HG02870 (cell line): ENCODE measurements around the gene USP6.
"Not testable (repeated sequence)": the region's sequence is repeated elsewhere in the genome, so short reads cannot be mapped to it uniquely, and the experiment has no call there.

Experiments used
- ATAC-seq: cut with Tn5 transposase; IDR thresholded peaks from one replicate; pipeline ENCODE4 v1.9.1; 2021; ENCODE audit warnings: mild to moderate bottlenecking, moderate library complexity; ENCODE audit not compliant: unreplicated experiment

Gene USP6

DNA sequence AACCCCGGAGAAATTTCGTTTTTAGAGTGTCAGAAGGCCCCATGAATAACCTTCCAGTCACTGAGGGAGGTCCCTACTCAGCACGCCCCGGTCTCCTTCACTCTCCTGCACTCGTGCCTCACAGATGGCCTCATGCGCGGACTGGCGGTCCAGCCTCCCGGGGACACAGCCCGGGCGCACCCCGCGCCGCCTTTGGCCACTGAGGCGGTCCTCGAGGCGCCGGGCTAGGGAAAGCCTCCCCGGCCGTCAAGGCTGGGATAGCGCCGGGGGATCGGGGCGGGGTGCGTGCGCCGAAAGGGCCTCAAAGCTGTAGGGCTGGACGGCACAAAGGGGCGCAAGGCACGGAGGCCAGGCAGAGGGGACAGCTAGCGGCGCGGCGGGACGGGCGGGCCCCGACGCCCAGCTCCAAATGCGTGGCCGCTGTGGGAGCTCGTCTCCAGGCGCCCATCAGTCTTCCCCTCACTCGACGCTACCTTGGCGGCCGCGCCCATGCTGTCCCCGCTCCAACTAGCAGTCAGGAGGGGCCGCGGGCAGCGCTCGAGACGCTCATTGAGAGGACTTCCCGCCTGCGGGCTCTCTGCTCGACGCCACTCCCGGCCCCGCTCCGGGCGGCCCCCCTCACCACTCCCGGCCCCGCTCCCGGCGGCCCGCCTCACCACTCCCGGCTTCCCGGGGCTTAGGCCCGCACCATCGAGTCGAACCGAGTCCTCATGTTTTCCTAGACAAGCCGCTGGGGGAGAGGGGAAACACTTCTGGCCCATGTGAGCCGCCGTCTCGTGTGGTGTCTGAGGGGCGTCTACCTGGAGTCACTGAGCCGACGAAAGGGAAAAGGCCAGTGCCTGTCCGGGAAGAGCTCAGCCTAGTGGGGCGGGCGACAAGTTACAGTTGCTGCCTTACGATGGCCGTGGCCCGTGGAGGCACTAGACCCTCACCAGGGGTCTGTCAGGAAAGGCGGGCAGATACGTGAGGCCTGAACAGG lies at the start of gene USP6:
USP6 (plus strand) TSS at position 360 of the 979 bp plus-strand sequence. CDS start 14,336 bp downstream, outside the sequence.
- no peak for ATAC-seq

DNA sequence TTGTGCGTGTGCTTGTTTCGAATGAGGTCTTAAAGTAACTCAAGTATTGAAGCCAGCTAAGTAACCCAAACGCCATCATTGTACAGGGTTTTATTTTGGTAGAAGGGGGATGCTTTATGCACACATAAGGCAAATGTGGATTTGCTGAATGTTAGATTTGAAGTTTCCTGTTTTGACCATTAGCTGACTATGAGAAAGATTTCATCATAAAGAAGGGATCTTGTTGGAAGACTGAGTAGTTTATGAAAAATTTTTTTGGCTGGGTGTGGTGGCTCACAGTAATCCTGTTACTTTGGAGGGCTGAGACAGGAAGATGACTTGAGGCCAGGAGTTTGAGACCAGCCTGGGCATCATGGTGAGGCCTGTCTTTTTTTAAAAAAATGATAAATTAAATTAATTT lies 47.6 kb upstream of the USP6 start:
- ATAC-seq, result no peak

DNA sequence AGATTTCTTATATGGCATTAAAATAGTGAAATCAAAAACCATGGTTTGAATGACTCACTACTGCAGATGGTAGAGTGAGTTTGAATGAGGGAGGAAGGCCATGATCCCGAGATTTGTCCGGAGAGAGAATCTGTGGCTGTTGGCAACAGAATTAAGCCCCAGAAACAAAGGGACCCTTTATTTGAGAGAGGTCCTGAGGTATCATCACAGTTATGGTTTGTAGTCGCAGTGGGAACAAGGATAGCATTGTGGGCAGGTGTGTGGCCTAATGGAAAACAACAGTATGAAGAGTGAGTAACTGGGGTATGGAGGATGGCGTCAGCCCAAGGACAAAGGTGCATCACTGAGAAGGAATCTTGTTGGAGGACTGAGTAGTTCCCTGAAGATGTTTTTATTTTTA lies 46.1 kb upstream of the USP6 start:
- ATAC-seq, result no peak

DNA sequence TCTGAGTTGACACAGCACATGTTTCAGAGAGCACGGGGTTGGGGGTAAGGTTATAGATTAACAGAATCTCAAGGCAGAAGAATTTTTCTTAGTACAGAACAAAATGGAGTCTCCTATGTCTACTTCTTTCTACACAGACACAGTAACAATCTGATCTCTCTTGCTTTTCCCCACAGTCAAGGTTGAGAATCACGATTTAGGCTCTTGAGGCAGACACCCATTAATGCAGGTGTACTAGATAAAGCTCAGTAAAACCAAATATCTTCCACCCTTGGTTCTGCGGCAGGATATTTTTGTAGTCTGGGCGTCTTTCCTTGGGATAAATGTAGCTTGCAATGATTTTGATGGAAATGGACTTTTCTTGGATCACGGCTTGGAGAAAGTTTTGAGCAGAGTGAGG lies 40.4 kb upstream of the USP6 start:
- not testable (repeated sequence) for ATAC-seq

DNA sequence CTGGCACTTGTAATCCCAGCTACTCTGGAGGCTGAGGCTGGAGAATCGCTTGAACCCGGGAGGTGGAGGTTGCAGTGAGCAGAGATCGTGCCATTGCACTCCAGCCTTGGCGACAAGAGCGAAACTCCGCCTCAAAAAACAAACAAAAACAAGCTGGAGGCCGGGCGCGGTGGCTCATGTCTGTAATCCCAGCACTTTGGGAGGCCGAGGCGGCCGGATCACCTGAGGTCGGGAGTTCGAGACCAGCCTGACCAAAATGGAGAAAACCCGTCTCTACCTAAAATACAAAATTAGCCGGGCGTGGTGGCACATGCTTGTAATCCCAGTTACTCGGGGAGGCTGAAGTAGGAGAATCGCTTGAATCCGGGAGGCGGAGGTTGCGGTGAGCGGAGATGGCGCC lies 38.6 kb upstream of the USP6 start:
- not testable (repeated sequence) for ATAC-seq

DNA sequence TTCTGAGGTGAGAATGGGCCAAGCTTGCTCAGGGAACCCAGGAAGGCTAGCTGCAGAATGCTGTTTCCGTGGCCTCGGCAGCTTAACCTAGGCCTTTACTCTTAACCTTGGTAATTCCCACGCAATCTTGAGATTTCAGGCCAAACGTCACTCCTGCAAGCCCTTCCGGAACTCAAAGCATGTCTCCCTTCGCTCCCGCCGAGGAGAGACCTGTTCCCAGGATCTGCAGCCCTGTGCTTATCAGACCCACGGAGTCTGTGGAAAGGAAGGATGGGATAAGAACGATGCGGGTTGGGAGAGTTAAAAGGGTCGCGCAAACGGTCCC lies 38.1 kb upstream of the USP6 start:
- ATAC-seq, result no peak

DNA sequence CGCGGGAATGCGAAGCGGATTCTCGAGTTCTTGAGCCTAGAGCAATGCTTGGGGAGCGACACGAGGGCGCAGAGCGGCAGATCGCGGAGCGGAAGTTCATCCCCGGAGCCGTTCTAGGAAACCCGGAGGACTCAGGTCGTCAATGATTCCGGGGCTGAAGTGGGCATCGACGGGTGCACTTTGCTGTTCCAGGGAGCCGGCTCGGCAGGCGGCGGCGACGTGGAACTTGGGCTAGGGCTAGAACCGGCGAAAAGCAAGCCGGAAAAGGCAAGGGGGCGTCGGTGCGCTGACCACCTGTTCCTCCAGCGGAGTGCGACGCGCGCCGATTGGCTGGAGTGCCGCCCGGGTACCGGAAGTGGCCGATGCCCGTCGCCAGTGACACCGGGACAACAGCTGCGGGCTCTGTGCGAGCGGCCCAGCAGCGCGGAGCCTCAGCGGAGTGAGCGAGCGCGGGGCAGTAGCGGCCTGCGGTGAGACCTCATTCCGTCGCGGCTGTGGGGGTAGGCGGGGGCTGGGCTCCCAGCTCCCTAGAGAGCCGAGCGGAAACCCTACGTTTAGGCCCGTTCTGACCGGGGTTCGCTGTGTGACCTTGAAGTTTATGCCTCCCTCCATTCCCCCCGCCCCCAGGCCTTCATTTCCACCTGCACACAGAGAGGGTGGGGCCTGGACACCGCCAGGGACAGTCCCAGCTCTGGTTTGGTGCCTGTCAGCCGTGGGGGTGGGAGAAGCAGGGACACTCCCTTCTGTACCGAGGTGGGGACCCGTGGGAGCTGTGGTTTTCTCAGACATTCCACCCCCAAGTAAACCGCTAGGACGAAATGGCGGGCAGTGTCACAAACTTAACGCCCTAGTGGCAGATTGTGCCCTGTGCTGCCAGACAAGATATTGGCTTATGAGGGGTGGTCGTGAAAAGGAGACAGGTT lies 37.5 kb upstream of the USP6 start, which contains the start of gene ZFP3:
ZFP3 (plus strand) TSS at position 362 of the 923 bp plus-strand sequence. CDS start 13,038 bp downstream, outside the sequence.
- ATAC-seq, result peak; percentile 72

DNA sequence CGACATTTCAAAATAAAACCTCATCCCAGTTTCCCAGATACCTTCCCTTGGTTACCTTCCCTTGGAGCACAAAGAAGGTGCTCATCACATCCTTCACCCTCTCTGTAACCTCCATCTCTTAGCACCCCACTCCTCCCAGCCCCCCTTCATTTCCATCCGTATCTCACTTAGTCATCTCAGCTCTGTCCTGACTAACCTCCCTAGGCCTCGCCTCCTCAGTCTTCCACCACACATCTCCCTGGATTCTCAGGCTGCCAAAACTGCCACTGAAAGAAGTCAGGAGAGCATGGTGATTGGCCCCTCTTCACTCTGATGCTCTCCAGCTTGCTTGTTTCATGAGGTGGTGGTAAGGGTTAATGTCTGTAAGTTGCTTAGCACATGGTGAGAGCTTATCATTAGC lies 35.2 kb upstream of the USP6 start:
- no peak for ATAC-seq

DNA sequence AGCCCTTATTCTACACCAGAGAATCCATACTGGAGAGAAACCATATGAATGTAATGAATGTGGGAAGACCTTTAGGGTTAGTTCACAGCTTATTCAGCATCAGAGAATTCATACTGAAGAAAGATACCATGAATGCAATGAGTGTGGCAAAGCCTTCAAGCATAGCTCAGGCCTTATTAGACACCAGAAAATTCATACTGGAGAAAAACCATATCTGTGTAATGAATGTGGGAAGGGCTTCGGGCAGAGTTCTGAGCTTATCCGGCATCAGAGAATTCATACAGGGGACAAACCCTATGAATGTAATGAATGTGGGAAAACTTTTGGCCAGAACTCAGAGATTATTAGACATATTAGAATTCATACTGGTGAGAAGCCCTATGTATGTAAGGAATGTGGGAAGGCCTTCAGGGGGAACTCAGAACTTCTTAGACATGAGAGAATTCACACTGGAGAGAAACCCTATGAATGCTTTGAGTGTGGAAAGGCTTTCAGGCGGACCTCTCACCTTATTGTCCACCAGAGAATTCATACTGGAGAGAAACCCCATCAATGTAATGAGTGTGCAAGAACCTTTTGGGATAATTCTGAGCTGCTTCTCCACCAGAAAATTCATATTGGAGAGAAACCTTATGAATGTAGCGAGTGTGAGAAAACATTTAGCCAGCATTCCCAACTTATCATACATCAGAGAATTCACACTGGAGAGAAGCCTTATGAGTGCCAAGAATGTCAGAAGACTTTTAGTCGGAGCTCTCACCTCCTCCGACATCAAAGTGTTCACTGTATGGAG lies 23.4 kb upstream of the USP6 start:
- no peak for ATAC-seq

DNA sequence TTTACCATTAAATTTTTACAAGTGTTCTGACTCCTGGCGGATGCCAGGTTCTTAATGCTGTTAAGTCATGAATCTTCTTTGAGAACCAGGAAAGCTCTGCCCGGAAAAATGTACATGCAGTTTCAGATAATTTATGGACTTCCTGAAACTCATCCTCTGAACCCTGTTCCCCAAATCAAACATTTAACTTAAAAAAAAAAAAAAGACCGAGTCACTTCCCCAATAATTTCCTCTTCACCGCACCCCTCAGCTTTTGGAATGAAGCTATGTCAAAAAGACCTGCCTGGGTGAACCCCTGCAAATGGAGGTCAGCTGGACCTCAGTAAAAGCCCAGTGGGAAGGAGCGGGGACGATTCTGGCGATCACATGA lies 19.1 kb upstream of the USP6 start:
- no peak for ATAC-seq

DNA sequence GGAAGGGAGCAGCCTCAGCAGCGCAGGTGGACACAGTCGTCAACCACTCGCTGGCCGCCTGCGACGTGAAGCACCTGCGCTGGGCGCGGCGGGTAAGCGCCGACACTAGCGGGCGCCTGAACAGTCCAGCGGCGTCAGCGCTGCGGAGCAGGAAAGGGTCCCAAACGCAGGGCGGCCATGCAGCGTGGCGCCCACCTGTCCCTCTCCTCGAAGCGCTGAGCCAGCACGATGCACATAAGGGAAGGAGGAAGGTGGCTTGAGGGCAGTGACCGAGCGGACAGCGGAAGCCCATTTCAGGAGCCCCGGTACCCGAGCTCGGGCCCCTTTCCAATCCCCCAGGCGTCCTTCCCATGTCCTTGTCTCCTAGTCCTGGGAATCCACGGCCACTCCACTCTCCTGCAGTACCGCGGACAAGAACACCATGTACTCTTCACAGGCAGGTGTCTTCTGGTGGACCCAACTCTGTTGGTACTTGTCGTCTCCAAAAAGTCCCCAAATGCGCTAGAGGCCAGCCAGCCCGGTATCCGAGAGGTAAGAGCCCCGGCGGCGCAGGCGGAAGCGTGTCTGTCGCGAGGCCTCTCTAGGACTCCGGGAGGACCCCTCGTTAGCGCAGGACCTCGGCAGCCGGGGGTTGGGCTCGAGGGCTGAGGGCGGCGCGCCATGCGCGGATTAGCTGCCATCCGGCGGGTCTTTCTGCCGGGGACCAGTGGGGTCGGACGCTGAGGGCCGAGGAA lies 18.6 kb upstream of the USP6 start:
- no peak for ATAC-seq

DNA sequence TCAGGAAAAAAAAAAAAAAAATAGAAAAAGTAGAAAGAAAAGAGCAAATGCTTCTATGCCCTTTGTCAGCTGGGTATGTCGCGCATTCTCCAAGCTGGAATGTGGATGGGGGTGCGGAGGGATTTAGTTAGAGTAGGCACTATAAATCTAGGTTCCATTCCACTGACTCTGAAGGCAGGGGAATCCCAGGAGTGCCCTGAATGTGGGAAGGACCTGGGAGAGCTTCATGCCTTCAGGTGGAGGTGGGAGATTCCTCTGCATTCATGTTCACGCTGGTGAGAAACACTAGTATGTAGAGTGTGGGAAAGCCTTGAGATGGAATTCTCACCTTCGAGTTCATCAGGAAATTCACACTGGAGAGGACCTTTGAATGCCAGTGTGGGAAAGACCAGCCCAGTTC lies 16.6 kb upstream of the USP6 start:
- ATAC-seq, result no peak

DNA sequence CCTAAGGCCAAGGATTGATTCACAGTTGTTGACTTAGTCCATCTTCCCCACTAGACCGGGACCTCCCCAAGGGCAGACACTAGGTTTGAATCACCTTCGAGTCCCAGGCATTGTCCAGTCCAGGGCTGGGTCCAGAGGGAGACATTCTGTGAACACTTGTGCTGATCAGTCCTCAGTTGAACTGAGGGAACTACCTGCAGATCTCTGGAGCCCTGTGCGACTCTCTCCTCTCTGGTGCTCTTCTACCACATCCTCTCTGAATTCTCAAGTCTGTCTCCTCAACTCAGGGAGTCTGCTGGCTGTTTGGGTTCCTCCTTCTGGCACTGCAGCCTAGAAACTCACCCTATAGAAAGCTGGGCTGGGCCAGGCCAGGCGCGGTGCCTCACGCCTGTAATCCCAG lies 15.0 kb upstream of the USP6 start:
- no peak for ATAC-seq

DNA sequence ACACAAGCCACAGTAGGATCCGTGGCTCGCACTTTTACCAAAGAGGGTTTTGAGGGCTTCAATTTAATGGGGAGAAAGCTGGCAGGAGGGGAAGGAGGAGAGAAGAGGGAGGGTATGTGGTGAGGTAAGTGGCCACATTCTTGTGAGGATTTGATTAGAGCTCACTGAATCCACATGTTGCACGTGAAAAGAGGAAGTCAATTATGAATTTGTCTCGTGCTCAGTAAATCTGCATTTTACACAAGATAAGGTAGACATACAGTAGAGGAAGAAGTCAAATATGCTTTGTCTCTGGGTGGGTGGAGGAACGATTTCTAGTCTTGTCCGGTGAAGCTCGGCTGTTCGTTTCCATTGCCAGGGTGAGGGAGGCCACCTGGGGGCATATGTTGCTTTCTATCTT lies 5.0 kb upstream of the USP6 start:
- no peak for ATAC-seq

DNA sequence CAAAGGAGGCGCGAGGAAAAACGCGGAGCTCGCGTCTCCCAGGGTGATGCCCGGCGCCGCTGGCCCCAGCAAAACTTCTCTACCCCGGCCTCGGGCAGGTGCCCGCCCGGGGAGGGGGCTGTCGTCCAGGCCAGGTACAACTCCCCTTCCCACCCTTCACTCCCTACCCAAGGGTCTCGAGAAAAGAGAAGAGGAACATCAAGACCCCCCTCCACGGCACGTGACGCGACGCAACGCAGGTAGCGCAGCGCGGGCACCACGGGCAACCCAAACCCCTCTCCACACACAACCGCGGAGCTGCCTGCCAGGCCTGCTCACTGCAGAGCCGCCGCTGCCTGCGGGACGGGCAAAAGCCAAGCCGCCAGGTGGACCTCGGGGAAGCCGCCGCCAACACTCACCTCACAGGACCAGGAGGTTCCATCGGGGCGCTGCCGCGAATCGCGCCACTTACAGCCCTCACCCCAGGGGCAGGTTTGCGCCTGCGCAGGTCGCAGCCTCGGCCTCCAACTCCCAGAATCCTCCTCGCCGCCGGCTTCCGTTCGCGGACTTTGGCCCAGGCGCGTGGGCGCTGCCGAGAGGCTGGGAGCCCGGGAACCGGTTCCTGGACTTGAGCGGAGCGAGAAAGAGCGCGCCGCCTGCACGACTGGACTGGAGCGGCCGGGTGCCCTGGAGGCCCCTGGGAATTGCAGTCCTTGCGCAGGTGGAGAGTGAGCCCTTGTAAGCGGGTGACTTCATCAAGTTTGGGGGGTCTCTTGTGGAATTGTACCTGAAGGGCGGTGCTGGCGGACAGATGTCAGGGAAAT lies 4.2 kb upstream of the USP6 start, which contains the start of gene ZNF232:
ZNF232 (minus strand) TSS at position 477 of the 803 bp plus-strand sequence; CDS start at position 421, 56 bp downstream.
- peak; percentile 61 for ATAC-seq

DNA sequence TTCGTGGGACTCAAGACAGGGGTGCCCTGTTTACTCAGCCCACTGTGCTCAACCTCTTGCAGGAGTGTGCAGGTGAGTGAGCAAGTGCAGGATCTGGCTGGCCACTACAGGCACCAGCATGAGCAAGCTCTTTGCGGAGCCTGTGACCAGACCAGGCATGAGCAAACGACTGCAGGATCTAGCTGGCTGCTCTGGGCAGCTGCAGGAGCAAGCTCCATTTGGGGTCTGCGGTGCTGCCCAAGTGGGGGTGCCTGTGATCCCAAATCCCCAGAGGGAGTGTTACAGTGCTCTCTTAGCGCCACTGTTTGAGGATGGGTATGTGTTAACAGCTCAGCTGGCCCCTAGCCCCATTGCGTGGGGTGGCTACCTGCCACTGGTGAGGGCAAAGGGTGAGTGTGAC lies 2.4 kb downstream of the USP6 start:
- no peak for ATAC-seq

DNA sequence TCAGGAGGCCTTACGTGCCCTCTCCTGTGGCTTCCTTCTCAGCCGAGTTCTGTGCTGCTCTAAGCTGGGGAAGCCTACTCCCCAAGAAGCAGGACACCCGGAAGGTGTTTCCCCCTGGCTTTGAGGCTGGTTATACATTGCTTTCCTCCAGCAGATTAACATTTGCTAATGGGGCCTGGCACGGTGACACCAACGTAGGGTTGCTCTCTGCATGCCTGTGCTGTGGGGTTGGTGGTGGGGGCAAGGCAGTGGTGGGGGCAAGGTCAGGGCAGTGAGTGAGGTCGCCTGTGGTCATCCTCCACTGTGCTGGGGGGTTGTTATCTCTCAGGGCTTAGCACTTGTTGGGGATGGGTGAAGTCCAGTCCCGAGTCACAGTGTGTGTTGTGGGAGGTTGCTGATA lies 4.2 kb downstream of the USP6 start:
- ATAC-seq, result no peak

DNA sequence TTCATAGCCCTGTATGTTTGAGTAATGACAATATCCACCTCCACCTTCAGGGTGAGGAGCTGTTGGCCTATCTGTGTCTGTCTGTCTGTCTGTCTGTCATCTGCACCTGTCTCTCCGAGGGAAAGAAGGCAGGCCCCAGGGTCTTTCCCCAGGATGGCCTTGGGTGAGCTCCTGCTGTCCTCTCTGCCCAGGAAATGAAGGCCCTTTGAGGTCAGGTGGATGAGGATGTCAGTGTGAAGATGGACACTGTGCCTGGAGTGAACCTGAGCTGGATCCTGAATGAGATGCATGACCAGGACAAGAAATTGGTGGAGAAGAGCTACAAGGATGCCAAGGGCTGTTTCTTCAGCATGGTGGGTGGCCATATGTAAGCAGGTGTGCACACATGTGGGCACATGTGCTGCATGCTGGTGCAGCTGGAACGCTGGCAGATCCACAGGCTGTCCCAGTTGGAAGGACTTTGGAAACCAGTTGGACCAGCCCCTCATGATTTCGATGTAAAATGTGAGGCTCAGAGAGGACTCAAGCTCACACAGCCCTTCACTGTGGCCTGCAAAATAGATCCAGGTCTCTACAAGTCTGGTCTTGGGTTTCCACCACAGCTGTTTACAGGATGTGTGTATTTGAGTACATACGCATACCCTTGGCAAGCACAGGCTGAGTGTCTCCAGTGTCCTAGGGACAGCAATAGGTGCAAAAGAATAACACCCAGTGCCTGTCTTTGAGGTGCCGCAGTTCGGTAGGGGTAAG lies 4.8 kb downstream of the USP6 start:
- not testable (repeated sequence) for ATAC-seq
